ENCODE results near the gene CDH9.

Gene CDH9
- long read RNA-seq: 0 reads

- no peak for DNase-seq (ENCODE audit: low read depth in 1 of 2, low spot score in 1 of 2)
- no peak within 1 kb of the TSS for H3K27ac ChIP-seq (replicated peaks)
- H3K27me3 ChIP-seq (ENCODE audit: insufficient read depth, poor library complexity, severe bottlenecking): no peaks in the 10 kb centered on the region
- H3K4me3 ChIP-seq (replicated peaks; ENCODE audit: insufficient read depth, low read length): no peak within 1 kb of the TSS
- no peak for TF ChIP-seq REST (IDR thresholded peaks at IDR 0.05; ENCODE audit: insufficient replicate concordance, low read depth)
These were observed at the start of gene CDH9 for GRCh38 chr5:27038476-27038875. Gene CDH9 (minus strand): TSS chr5:27038586. CDS start chr5:26988333, 50,253 bp downstream.

GRCh38 chr5:27087747-27088146, 49.4 kb upstream of the CDH9 start:
- no peak for TF ChIP-seq CTCF (IDR thresholded peaks at IDR 0.05; ENCODE audit: insufficient read depth, low read length)
- TF ChIP-seq REST (IDR thresholded peaks at IDR 0.05; ENCODE audit: insufficient replicate concordance, low read depth): no peak
- no peak for TF ChIP-seq POLR2AphosphoS5 (IDR thresholded peaks at IDR 0.05; ENCODE audit: low read depth)
- TF ChIP-seq SPI1 (IDR thresholded peaks at IDR 0.05; ENCODE audit: borderline replicate concordance, low read depth): no peak
- no peak for TF ChIP-seq GABPA (IDR thresholded peaks at IDR 0.05; ENCODE audit: low read depth)

GRCh38 chr5:27083449-27084415, 45.3 kb upstream of the CDH9 start:
- H3K27ac ChIP-seq (replicated peaks): no peak overlapping the region
- DNase-seq (ENCODE audit: low read depth in 1 of 2, low spot score in 1 of 2): no peak
- H3K4me3 ChIP-seq (replicated peaks; ENCODE audit: insufficient read depth, low read length): no peak overlapping the region
- TF ChIP-seq CTCF (IDR thresholded peaks at IDR 0.05; ENCODE audit: insufficient read depth, low read length) (no peak), SPI1 (IDR thresholded peaks at IDR 0.05; ENCODE audit: borderline replicate concordance, low read depth) (no peak), POLR2AphosphoS5 (IDR thresholded peaks at IDR 0.05; ENCODE audit: low read depth) (no peak), GABPA (IDR thresholded peaks at IDR 0.05; ENCODE audit: low read depth) (no peak), REST (IDR thresholded peaks at IDR 0.05; ENCODE audit: insufficient replicate concordance, low read depth) (no peak)
- H3K27me3 ChIP-seq (ENCODE audit: insufficient read depth, poor library complexity, severe bottlenecking): no peaks in the 10 kb centered on the region

More at GRCh38 chr5:27087747-27088146, 49.4 kb upstream of the CDH9 start:
- Histone ChIP-seq H3K27ac (replicated peaks) (no peak overlapping the region), H3K4me3 (replicated peaks; ENCODE audit: insufficient read depth, low read length) (no peak overlapping the region), H3K27me3 (ENCODE audit: insufficient read depth, poor library complexity, severe bottlenecking) (no peaks in the 10 kb centered on the region)
- no peak for DNase-seq (ENCODE audit: low read depth in 1 of 2, low spot score in 1 of 2)
